MCF 10A (cell line): ENCODE results near the gene CMBL. TPM values are rescaled to one million over a fixed set of nuclear protein-coding genes. Genes with fewer than 3 reads are reported as not detected.
"Not testable (repeated sequence)": the region's sequence is repeated elsewhere in the genome, so short reads cannot be mapped to it uniquely, and the experiment has no call there.

Experiments used
- BruUV-seq: library from RNA; stranded (reverse); fragments of 400-500 nt; replicated peaks from 2 replicates; lab custom pipeline; 2021; lab: Mats Ljungman, UMichigan
- CTCF ChIA-PET: fragments of 300-600 bp; sonication (Branson Sonifier 250); formaldehyde crosslinking; extraction: SDS; loops from one replicate; lab custom pipeline; 2021; ENCODE audit warnings: antibody characterized with exemption, inconsistent platforms; lab: Yijun Ruan, JAX
- POLR2A ChIA-PET: fragments of 300-600, 350-650 bp; sonication (Branson Sonifier 250); formaldehyde crosslinking; extraction: SDS; loops from one replicate; lab custom pipeline; 2020; ENCODE audit warnings: antibody characterized with exemption, inconsistent platforms; lab: Yijun Ruan, JAX
- DNase-seq: peaks from one replicate; pipeline ENCODE4 v3.0.0-alpha.2; 2018; ENCODE audit not compliant: unreplicated experiment
- H3K27ac Mint-ChIP-seq: one replicate; pipeline ENCODE4 v1.8.0; 2022; ENCODE audit warnings: mild to moderate bottlenecking, low read depth, mixed read lengths; ENCODE audit not compliant: unreplicated experiment
- H3K27me3 Mint-ChIP-seq: one replicate; pipeline ENCODE4 v1.8.0; 2022; ENCODE audit warnings: mixed read lengths; ENCODE audit not compliant: insufficient read depth, unreplicated experiment
- H3K36me3 Mint-ChIP-seq: one replicate; pipeline ENCODE4 v1.8.0; 2022; ENCODE audit warnings: mild to moderate bottlenecking, moderate library complexity, mixed read lengths; ENCODE audit not compliant: insufficient read depth, unreplicated experiment
- H3K4me1 Mint-ChIP-seq: one replicate; pipeline ENCODE4 v1.8.0; 2022; ENCODE audit warnings: mixed read lengths; ENCODE audit not compliant: insufficient read depth, unreplicated experiment
- H3K4me3 Mint-ChIP-seq: one replicate; pipeline ENCODE4 v1.8.0; 2022; ENCODE audit warnings: mild to moderate bottlenecking, moderate library complexity, mixed read lengths; ENCODE audit not compliant: unreplicated experiment
- H3K9me3 Mint-ChIP-seq: one replicate; pipeline ENCODE4 v1.8.0; 2022; ENCODE audit warnings: mixed read lengths; ENCODE audit not compliant: unreplicated experiment
- CTCF ChIP-seq: fragments of 200-600 bp; IDR thresholded peaks from one replicate; pipeline ENCODE4 v1.8.0; 2022; ENCODE audit warnings: antibody characterized with exemption, mild to moderate bottlenecking; ENCODE audit not compliant: unreplicated experiment
- intact Hi-C: fragments of 100-400 bp; cut with micrococcal nuclease; formaldehyde crosslinking; loops from 2 replicates; pipeline ENCODE4 v1.14.1; 2022
- total RNA-seq: library from RNA; stranded (reverse); gene quantifications from 2 replicates; pipeline ENCODE4 v1.2.3, GENCODE V29; 2022

The CMBL gene
- total RNA-seq, 1 experiment from 2014 or later = 24.9 TPM

- intact Hi-C loops = loop anchor here (2.0 kb wide), 1 partner anchor 27 kb away; no protein-coding TSS in a partner anchor
- no TSS peak for BruUV-seq
- Mint-ChIP-seq H3K9me3 (no peaks in the 10 kb centered on the region), H3K27ac (peak overlapping the region; percentile 91), H3K4me1 (peaks cover 27% of the 10 kb centered on the region), H3K27me3 (no peaks in the 10 kb centered on the region), H3K4me3 (no peak overlapping the region), H3K36me3 (no peaks in the 10 kb centered on the region)
- DNase-seq = no peak
- ChIA-PET POLR2A (interaction anchor here (0.6 to 6.7 kb wide), 6 partner anchors 10 to 82 kb away, joined by 3 to 226 read pairs (median 9); partner anchors contain the start of gene MARCHF6), CTCF (interaction anchor here (0.6 to 2.0 kb wide), 3 partner anchors 14 to 45 kb away, joined by 3 to 9 read pairs (median 4); no protein-coding TSS in a partner anchor)
- TF ChIP-seq CTCF = no peak
Measured at GRCh38 chr5:10311595-10312425, 4.1 kb upstream of the CMBL start.

- H3K27me3 Mint-ChIP-seq, H3K36me3 Mint-ChIP-seq, H3K9me3 Mint-ChIP-seq, DNase-seq, BruUV-seq: not testable (repeated sequence)
- Mint-ChIP-seq H3K4me1 (peaks cover 35% of the 10 kb centered on the region), H3K27ac (peak overlapping the region; percentile 91), H3K4me3 (peak overlapping the region; percentile 36)
- CTCF ChIA-PET = interaction anchor here (0.6 to 2.0 kb wide), 4 partner anchors 14 to 882 kb away, joined by 3 to 9 read pairs (median 4); no protein-coding TSS in a partner anchor
- intact Hi-C loops = loop anchor here (1.0 to 2.0 kb wide), 2 partner anchors 26 to 42 kb away; partner anchors contain the start of gene MARCHF6
- POLR2A ChIA-PET = interaction anchor here (0.8 to 6.7 kb wide), 19 partner anchors 8 to 128 kb away, joined by 3 to 226 read pairs (median 6); partner anchors contain the start of genes ATPSCKMT, CCT5 and MARCHF6
Measured at GRCh38 chr5:10310835-10311570, 3.3 kb upstream of the CMBL start.

GRCh38 chr5:10310066-10310779, 2.5 kb upstream of the CMBL start:
- Mint-ChIP-seq H3K4me3 (peak overlapping the region; percentile 36), H3K4me1 (peaks cover 40% of the 10 kb centered on the region), H3K9me3 (no peaks in the 10 kb centered on the region), H3K27me3 (no peaks in the 10 kb centered on the region), H3K36me3 (no peaks in the 10 kb centered on the region), H3K27ac (peak overlapping the region; percentile 91)
- ChIA-PET CTCF (interaction anchor here (0.5 to 2.0 kb wide), 5 partner anchors 10 to 883 kb away, joined by 3 to 9 read pairs (median 3); no protein-coding TSS in a partner anchor), POLR2A (interaction anchor here (0.7 to 6.7 kb wide), 21 partner anchors 8 to 453 kb away, joined by 3 to 226 read pairs (median 6); partner anchors contain the start of genes ATPSCKMT, CCT5 and MARCHF6)
- intact Hi-C loops = loop anchor here (1.0 to 2.0 kb wide), 2 partner anchors 25 to 43 kb away; partner anchors contain the start of gene MARCHF6
- BruUV-seq = no TSS peak
- DNase-seq = peak; percentile 94
- TF ChIP-seq CTCF = no peak

GRCh38 chr5:10308844-10309243, 1.1 kb upstream of the CMBL start:
- TF ChIP-seq CTCF = no peak
- Mint-ChIP-seq H3K4me1 (peaks cover 40% of the 10 kb centered on the region), H3K9me3 (no peaks in the 10 kb centered on the region), H3K27ac (peak overlapping the region; percentile 91), H3K36me3 (peaks cover 1% of the 10 kb centered on the region), H3K27me3 (no peaks in the 10 kb centered on the region), H3K4me3 (peak overlapping the region; percentile 85)
- POLR2A ChIA-PET = interaction anchor here (0.6 to 6.7 kb wide), 8 partner anchors 7 to 384 kb away, joined by 3 to 226 read pairs (median 10); partner anchors contain the start of genes ATPSCKMT, CCT5 and MARCHF6
- no peak for DNase-seq
- CTCF ChIA-PET = interaction anchor here (0.5 to 1.2 kb wide), 4 partner anchors 17 to 234 kb away, joined by 3 to 7 read pairs (median 3); no protein-coding TSS in a partner anchor
- BruUV-seq = no TSS peak
- intact Hi-C loops = no loop called here
